HG02610 (cell line): Measurements from ENCODE around the gene ETS2.
"Not testable (repeated sequence)": the region's sequence is repeated elsewhere in the genome, so short reads cannot be mapped to it uniquely, and the experiment has no call there.

Source experiments
- ATAC-seq: cut with Tn5 transposase; IDR thresholded peaks from one replicate; pipeline ENCODE4 v1.9.1; 2021; ENCODE audit warnings: mild to moderate bottlenecking, moderate library complexity; ENCODE audit not compliant: unreplicated experiment

ETS2 gene

GRCh38 chr21:38816400-38816977 is 10.8 kb downstream of the ETS2 start:
- ATAC-seq = no peak

GRCh38 chr21:38817371-38818324 is 11.9 kb downstream of the ETS2 start:
- ATAC-seq = no peak

- ATAC-seq = no peak
Observed at GRCh38 chr21:38818325-38818723, 12.6 kb downstream of the ETS2 start.

- no peak for ATAC-seq
Observed at GRCh38 chr21:38819051-38819718, 13.5 kb downstream of the ETS2 start.

GRCh38 chr21:38819719-38820159 is 14.0 kb downstream of the ETS2 start:
- ATAC-seq = no peak

- no peak for ATAC-seq
Observed at GRCh38 chr21:38820471-38821239, 14.9 kb downstream of the ETS2 start.

- ATAC-seq = no peak
Observed at GRCh38 chr21:38821248-38821647, 15.5 kb downstream of the ETS2 start.

GRCh38 chr21:38821959-38822682 is 16.4 kb downstream of the ETS2 start:
- no peak for ATAC-seq

- no peak for ATAC-seq
Observed at GRCh38 chr21:38822778-38823238, 17.1 kb downstream of the ETS2 start.

- ATAC-seq = no peak
Observed at GRCh38 chr21:38823737-38824123, 18.0 kb downstream of the ETS2 start.

- ATAC-seq = no peak
Observed at GRCh38 chr21:38824124-38824822, 18.5 kb downstream of the ETS2 start.

GRCh38 chr21:38825269-38825668 is 19.5 kb downstream of the ETS2 start:
- no peak for ATAC-seq

- ATAC-seq = no peak
Observed at GRCh38 chr21:38825921-38826320, 20.2 kb downstream of the ETS2 start.

- not testable (repeated sequence) for ATAC-seq
Observed at GRCh38 chr21:38828111-38828510, 22.4 kb downstream of the ETS2 start.

- peak; percentile 79 for ATAC-seq
Observed at GRCh38 chr21:38830671-38831525, 25.2 kb downstream of the ETS2 start.

GRCh38 chr21:38831526-38832467 is 26.1 kb downstream of the ETS2 start:
- ATAC-seq = peak; percentile 90

GRCh38 chr21:38832664-38833063 is 26.9 kb downstream of the ETS2 start:
- no peak for ATAC-seq
